Raji (cell line): Measurements from ENCODE around the gene MRTFB.
A peak's percentile ranks its signal among the peaks of the same experiment; 100 is the strongest.

Experiments
- POLR2A ChIP-seq: IDR thresholded peaks from 2 replicates; pipeline ENCODE4 v1.6.1; 2011; ENCODE audit warnings: low read depth, low read length, control low read depth; ENCODE audit not compliant: insufficient read depth

Gene MRTFB, protein sequence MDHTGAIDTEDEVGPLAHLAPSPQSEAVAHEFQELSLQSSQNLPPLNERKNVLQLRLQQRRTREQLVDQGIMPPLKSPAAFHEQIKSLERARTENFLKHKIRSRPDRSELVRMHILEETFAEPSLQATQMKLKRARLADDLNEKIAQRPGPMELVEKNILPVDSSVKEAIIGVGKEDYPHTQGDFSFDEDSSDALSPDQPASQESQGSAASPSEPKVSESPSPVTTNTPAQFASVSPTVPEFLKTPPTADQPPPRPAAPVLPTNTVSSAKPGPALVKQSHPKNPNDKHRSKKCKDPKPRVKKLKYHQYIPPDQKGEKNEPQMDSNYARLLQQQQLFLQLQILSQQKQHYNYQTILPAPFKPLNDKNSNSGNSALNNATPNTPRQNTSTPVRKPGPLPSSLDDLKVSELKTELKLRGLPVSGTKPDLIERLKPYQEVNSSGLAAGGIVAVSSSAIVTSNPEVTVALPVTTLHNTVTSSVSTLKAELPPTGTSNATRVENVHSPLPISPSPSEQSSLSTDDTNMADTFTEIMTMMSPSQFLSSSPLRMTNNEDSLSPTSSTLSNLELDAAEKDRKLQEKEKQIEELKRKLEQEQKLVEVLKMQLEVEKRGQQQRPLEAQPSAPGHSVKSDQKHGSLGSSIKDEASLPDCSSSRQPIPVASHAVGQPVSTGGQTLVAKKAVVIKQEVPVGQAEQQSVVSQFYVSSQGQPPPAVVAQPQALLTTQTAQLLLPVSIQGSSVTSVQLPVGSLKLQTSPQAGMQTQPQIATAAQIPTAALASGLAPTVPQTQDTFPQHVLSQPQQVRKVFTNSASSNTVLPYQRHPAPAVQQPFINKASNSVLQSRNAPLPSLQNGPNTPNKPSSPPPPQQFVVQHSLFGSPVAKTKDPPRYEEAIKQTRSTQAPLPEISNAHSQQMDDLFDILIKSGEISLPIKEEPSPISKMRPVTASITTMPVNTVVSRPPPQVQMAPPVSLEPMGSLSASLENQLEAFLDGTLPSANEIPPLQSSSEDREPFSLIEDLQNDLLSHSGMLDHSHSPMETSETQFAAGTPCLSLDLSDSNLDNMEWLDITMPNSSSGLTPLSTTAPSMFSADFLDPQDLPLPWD

DNA sequence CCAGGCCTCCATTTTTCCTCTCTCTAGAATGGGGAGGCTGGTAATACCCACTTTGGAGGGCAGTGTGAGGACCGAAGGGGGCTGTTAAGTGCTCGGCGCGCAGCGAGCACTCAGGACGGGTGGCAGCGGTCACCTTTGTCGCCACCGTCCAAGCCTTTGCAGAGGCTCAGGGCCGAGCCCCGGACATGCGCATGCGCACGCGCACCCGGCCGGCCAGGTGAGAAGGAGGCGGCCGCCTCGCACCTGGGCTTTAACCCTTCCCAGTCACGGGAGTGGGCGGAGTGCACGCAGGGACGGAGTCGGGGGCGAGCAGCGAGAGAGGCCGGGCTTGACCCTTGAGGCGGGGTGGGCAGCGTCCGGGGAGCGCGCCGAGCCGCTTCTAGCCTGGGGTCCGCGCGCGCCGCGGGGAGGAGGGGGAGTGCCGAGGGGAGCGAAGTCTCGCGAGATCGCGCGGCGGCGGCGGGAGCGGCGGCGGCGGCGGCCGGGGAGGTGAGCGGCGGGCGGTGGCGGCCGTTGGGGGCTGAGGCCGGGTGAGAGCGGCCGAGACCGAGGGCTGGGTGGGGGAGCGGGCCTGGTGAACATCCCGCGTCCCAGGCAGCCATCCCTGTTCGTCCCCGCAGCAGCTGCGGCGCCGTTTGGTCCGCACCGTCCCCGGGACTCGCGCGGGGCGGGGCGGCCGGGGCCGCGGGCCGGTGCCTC lies at the start of gene MRTFB:
Gene MRTFB (plus strand): TSS at position 443 of the 699 bp plus-strand sequence. CDS start 69,288 bp downstream, outside the sequence.
- peak; percentile 62 for TF ChIP-seq POLR2A

DNA sequence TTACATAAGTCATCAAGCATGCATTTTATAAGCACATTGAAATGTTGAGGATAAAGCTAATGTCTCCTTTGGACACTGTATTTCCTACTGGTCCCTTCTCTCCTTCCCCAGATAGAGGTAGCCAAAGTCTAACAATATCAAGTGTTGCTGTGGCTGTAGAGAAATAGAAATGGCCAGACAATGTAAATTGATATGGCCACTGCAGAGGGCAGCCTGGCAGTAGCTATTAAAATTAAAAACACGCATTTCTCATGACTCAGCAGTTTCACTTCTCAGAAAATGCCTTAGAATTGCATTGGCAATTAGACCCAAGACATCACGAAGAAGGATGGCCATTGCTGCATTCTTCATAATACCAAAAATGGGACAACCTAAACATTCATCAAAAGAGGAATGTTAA lies 46.8 kb upstream of the MRTFB start:
- no peak for TF ChIP-seq POLR2A

DNA sequence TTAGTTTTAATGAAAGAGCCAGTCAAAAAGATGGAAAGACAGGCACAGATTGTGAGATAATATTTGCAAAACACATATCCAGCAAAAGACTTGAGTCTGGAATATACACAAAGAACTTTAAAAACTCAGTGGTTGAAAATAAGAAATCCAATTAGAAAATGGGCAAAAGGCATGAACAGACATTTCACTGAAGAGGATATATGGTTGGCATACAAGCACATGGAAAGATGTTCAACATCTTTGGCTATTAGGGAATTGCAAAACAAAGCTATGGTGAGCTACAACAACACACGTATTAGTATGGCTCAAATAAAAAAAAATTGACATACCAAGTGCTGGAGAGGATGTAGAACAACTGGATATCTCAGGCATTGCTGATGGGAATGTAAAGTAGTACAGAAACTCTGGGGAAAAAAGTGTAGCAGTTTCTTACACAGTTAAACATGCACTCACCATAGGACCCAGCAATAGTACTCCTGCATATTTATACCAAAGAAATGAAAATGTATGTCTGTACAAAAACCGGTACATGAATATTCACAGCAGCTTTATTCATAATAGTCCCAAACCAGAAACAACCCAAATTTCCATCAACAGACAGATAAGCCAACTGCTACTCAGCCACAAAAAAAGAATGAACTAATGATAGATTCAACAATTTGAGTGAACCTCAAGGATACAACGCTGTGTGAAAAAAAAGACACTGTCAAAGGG lies 44.4 kb upstream of the MRTFB start:
- TF ChIP-seq POLR2A = no peak

DNA sequence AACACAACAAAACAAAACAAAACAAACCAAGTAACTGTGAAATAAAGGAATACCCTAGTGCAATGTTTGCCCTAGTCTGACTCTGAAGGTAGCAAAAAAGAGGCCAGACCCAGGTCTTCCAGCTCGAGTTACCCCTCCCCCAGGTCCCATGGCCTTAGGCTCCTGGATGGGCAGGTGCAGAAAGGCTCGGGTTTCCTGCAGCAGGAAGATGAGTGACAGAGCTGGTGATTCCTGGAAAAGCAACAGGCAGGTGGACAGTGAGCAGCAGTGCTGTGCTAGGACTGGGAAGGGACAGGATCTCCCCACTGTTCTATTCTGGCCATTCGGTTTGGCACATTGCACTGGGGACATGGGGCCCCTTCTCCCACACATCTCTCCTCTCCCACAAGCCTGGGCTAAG lies 42.9 kb upstream of the MRTFB start:
- TF ChIP-seq POLR2A = no peak

DNA sequence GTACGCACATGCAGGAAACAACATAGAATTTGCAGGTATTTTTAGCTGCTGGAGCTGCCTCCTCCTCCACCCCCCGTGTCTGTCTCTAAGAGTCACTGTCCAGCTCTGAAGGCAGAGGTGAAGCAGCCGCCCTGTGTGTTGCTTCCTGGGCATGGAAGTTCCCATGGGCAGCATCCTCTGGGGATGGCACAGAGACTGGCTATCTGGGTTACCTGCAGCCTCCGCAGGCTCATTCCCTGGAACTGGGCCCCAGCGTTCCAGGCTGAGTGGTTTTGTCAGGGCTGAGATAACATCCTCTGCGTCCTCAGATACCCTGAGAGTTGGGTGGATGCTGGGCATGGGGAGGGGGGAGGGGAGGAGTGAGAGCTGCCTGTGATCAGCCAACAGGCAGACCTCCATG lies 41.5 kb upstream of the MRTFB start:
- TF ChIP-seq POLR2A = no peak

DNA sequence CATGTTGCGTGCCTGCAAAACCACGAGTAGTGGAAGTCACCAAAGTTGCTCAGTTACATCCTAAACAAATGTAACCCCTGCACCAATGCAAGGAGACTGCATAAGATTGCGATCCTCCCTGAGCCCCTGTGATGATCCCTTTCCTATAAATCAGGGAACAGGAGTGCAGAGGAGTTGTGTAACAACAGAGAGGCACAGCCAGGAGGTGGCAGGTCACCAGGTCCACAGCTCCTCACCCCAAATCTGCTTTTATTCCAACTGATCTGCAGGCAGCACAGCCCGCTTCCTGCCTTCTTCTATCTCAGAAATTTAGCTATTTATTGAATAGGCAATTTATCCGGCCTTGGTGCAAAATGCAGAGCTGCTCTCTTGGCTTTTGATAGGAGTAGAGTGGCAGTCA lies 36.0 kb upstream of the MRTFB start:
- TF ChIP-seq POLR2A = no peak

DNA sequence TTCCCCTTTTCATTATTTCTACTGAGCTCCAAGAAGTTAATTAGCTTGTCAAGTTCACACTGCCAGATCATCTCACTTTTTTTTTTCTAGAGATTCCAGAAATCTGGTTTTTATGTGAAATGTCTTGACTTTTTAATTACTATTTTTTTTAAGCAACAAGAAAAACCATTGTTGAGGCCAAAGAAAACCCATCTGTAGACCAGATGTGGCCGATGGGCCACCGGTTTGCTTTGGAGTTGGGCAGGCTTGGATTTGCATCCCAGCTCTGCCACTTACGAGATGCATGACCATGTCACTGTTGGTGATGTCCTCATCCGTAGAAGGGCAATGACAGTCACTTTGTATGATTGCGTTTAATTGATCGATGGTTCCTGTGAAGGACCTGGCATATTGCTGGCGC lies 34.2 kb upstream of the MRTFB start:
- no peak for TF ChIP-seq POLR2A

DNA sequence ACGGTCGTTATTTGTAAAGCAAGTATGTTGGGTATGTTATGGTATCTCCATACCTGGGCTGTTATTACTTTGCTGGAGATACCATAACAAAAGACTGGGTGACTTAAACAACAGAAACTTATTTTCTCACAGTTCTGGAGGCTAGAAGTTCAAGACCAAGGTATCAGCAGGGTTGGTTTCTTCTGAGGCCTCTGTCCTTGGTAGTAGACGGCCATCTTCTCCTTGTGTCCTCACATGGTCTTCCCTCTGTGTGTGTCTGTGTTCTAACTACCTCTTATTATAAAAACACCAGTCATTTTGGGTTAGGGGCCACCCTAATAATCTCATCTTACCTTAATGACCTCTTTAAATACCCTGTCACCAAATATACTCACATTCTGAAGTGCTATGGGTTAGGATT lies 33.2 kb upstream of the MRTFB start:
- no peak for TF ChIP-seq POLR2A

DNA sequence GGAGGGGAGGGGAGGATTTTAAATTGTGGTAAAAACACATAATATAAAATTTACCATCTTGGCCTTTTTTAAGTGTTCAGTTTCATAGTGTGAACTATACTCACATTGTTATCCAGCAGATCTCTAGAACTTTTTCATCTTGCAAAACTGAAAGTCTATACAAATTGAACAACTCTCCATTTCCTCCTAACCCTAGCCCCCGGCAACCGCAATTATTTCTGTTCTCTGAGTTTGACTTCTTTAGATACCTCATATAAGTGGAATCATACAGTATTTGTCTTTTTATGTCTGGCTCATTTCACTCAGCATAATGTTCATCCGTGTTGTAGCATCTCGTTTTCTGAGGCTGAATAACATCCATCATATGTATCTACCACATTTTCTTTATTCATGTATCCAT lies 30.0 kb upstream of the MRTFB start:
- no peak for TF ChIP-seq POLR2A

DNA sequence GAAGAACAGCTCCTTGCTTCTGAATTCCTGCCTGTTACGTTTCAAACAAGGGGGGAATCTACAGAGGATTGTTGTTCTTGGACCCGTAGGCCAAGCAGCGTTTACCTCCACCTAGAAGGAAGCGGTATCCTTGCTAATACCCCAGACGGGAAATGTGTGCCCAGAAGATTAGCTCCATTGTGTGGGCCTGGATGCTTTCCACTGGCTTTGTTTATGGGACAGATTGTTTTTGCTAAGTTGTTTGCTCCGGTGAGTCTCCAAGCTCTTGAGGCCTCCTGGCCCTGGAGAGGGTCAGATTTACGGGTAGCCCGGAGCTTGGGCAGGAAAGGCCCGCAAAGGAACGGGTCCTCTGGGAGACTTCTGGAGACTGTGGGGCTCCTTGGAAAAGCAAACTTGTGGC lies 28.4 kb upstream of the MRTFB start:
- no peak for TF ChIP-seq POLR2A

DNA sequence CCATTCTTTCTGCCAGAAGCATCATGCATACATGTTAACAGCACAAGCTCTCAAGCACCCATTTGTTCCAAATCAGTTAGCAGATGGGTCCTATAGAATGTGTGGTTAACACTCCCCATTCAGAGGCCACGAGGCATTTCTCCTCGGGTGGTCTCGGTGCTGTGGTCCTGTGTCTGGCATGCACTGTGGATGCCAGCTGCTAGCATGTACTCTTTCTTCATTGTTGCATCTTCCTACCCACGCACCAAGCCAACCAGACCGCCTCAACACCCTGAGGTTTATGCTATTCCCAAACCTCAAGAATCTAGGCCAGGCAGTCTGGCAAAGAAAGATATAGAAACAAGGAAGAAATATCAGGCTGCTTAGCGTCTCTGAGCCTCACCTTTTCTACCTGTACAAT lies 27.8 kb upstream of the MRTFB start:
- TF ChIP-seq POLR2A = no peak

DNA sequence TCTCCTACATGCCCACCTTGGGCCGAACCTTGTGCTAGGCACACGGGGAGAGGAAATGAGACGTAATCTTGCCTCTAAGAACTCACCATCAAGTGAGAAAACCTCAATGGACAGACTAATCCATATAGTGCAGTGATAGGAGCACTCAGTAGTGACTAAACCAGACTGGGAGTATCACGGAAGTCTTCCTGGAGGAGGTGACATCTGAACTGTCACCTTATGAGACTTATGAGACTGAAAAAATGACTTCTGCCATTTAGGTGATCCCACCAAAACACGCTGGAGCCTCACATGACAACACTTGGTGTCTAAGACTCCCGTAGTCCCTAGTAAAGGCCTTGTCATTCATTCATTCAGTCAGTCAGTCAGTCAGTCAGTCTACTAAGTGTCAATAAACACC lies 27.3 kb upstream of the MRTFB start:
- no peak for TF ChIP-seq POLR2A

DNA sequence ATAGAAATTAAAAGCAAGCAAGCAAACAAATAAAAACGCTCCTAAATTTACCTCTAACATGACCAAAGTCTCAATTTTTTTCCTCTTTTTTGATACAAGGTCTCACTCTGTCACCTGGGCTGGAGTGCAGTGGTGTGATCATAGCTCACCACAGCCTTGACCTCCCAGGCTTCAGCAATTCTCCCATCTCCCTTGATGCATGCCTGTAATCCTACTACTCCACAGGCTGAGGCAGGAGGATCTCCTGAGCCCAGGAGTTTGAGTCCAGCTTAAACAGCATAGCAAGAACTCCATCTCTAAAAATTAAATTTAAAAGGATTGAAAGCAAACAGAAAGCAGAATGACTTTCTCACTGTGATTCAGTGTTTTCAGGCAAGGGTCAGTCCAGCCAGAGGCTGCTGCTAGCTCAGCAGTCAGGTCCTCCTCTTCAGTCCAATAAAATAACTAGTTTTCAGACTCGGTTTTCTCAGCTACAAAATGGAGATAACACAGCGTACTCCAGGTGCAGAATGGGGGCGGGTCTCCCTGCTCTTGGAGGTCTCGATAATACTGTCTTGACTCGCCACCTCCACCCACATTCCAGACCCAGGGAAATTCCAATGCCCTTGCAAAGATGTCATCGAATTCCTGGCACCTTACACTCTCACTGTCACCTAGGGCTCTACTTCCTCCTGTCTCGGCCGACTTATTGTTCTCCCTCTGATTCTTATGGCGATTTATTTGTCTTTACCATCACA lies 20.7 kb upstream of the MRTFB start:
- no peak for TF ChIP-seq POLR2A
